GM19035 (cell line): ENCODE results near the gene HBA1.
"Not testable (repeated sequence)": the region's sequence is repeated elsewhere in the genome, so short reads cannot be mapped to it uniquely, and the experiment has no call there.

ENCODE experiments used
- ATAC-seq: cut with Tn5 transposase; IDR thresholded peaks from one replicate; pipeline ENCODE4 v1.9.1; 2021; ENCODE audit not compliant: unreplicated experiment

HBA1 gene

DNA sequence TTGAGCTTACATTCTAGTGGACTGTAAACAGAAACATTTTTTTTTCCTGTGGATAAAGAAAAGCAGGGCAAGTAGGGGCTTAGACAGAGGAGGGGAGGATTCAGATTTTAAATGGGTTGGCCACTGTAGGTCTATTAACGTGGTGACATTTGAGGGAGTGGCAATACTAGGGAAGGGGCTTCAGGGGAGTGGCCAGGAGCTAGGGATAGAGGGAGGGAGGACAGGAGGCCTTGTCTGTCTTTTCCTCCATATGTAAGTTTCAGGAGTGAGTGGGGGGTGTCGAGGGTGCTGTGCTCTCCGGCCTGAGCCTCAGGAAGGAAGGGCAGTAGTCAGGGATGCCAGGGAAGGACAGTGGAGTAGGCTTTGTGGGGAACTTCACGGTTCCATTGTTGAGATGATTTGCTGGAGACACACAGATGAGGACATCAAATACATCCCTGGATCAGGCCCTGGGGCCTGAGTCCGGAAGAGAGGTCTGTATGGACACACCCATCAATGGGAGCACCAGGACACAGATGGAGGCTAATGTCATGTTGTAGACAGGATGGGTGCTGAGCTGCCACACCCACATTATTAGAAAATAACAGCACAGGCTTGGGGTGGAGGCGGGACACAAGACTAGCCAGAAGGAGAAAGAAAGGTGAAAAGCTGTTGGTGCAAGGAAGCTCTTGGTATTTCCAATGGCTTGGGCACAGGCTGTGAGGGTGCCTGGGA lies 17.2 kb upstream of the HBA1 start:
- no peak for ATAC-seq

DNA sequence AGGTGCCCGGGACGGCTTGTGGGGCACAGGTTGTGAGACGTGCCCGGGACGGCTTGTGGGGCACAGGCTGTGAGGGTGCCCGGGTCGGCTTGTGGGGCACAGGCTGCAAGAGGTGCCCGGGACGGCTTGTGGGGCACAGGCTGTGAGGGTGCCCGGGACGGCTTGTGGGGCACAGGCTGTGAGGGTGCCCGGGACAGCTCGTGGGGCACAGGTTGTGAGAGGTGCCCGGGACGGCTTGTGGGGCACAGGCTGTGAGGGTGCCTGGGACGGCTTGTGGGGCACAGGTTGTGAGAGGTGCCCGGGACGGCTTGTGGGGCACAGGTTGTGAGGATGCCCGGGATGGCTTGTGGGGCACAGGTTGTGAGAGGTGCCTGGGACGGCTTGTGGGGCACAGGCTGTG lies 16.2 kb upstream of the HBA1 start:
- not testable (repeated sequence) for ATAC-seq

DNA sequence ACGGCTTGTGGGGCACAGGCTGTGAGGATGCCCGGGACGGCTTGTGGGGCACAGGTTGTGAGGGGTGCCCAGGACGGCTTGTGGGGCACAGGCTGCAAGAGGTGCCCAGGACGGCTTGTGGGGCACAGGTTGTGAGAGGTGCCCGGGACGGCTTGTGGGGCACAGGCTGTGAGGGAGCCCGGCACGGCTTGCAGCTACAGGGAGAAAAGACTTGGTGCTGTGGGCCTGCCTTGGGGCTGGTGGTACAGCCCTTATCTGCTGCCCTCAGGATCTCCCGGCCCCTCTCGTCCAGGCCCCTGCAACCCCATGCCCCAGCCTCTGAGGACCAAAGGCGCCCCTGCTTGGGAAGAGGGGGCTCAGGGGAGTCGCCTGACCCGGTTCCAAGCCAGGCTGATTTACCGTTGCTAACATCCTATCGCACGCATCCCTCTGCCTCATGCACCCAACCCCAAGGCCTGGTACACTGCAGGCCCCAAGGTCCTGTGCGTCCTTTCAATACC lies 15.7 kb upstream of the HBA1 start:
- ATAC-seq, result no peak

DNA sequence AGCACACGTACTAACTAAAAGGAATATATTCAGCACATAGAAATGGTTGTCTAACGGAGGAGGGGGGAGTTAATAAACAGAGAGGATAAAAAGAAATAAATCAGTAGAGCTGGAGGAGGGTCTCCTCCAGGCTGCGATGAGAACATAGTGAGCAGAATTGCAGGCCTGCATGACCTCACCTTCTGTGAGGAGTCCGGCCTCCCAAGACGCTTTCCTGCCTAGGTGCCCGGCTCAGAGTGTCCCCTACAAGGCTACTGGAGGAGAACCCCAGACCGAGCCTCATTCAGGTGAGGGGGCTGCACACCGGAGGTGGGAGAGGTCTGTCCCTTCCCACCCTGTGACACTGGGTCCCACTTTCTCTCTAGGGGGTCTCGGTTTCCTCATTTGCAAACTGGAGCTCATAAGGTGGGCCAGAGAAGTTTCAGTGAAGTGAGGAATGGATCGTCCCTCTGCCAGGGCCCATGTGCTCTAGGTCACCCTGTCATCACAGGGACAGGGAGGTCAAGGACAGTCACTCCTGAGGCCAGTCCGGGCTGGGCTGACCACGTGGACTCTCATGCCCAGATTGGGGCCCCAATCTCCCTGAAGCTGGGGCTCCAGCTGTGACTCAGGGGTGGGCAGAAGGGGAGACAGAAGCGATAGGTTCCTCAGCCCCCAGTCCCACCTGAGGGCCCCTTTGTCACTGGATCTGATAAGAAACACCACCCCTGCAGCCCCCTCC lies 14.0 kb upstream of the HBA1 start:
- ATAC-seq, result no peak

DNA sequence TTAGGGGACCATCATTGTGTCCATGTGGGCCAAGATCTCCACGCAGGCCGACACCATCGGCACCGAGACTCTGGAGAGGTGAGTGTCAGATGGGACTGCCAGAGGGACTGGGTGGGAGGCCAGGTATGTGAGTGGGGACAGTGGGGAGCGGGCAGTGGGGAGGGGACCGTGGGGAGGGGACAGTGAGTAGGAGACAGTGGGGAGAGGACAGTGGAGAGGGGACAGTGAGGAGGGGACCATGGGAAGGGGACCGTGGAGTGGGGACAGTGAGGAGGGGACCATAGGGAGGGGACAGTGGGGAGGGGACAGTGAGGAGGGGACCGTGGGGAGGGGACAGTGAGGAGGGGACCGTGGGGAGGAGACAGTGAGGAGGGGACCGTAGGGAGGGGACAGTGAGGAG lies 13.3 kb upstream of the HBA1 start:
- not testable (repeated sequence) for ATAC-seq

DNA sequence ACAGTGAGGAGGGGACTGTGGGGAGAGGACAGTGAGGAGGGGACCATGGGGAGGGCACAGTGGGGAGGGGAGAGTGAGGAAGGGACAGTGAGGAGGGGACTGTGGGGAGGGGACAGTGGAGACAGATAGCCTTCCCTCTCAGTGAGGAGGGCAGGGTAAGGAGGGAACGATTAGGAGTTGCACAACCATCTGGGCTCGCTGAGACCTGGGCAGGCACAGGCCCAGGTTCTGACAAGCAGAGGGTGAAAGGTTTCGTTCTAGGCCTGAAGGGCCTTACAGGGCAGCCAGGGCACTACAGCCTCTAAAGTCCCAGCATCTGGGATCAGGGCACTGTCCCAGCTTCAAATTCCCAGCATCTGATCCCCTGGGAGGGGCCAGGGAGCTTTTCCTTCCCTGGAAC lies 12.8 kb upstream of the HBA1 start:
- not testable (repeated sequence) for ATAC-seq

DNA sequence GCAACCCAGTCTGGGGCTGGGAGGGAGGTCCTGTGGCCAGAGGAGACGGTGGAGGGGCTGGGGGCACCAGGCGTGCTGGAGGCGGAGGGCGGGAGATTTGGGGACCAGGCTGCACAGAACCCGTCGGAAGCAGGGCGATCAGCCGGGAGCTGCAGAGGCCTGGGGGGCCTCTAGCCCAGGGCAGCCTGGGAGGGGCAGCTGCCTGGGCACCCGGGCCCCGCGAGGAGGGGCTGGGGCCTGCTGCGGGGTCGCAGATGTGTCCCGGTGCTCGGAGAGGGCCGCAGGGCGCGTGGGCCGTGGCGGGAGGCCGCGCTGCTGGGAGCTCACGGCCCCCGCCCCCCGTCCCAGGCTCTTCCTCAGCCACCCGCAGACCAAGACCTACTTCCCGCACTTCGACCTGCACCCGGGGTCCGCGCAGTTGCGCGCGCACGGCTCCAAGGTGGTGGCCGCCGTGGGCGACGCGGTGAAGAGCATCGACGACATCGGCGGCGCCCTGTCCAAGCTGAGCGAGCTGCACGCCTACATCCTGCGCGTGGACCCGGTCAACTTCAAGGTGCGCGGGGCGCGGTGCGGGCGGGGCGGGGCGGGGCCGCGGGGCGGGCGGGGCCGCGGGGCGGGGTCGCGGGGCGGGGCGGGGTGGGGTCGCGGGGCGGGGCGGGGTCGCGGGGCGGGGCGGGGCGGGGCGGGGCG lies 12.2 kb upstream of the HBA1 start:
- ATAC-seq, result not testable (repeated sequence)

DNA sequence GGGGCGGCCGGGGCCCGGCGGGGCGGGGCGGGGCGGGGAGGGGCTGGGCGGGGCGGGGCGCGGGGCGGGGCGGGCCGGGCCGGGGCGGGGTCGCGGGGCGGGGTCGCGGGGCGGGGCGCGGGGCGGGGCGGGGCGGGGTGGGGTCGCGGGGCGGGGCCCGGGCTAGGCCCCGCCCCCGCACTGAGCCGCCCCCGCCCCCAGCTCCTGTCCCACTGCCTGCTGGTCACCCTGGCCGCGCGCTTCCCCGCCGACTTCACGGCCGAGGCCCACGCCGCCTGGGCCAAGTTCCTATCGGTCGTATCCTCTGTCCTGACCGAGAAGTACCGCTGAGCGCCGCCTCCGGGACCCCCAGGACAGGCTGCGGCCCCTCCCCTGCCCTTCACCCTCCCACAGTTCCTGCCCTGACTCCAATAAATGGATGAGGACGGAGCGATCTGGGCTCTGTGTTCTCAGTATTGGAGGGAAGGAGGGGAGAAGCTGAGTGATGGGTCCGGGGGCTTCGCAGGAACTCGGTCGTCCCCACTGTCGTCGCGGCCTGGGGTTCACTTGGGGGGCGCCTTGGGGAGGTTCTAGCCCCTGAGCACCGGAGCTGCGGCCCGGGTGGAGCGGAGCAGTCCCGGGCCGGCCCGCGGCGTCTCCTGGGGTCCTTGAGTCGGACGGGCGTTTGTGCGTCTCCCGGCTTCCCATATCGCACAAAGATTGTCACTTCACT lies 11.5 kb upstream of the HBA1 start:
- no peak for ATAC-seq

DNA sequence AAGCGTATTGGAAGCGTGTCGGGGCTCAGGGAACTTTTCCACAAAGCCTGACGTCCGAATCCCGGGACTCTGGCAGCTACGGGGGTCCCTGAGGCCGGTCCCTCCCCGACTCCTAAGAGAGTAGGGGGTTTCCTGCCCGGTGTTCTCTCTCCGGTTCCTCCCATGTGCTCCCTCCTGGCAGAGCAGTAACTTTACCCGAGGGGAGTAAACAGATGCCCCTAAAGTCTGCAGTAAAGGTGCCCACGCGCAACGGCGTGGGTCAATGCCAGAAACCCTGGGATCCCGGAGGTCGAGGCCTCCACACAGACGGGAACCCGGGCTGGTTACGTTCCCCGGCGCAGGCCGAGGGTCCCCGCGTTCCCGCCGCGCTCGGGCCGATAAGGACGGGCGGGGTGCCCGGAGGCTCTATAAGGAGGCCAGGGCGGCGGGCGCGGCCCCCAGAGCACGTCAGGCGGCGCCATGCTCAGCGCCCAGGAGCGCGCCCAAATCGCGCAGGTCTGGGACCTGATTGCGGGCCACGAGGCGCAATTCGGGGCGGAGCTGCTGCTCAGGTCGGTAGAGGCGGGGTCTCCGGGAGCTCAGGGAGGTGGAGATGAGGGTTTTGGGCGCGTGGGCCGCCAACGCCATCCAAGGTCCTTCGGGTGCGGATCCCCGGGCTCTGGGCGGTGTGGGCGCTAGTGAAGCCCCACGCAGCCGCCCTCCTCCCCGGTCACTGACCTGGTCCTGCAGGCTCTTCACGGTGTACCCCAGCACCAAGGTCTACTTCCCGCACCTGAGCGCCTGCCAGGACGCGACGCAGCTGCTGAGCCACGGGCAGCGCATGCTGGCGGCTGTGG lies 10.7 kb upstream of the HBA1 start, which contains the start of gene HBM:
Gene HBM, plus strand, starts transcription at position 440 of the 836 bp plus-strand sequence. Its CDS starts 20 bp downstream, at position 460.
- no peak for ATAC-seq

DNA sequence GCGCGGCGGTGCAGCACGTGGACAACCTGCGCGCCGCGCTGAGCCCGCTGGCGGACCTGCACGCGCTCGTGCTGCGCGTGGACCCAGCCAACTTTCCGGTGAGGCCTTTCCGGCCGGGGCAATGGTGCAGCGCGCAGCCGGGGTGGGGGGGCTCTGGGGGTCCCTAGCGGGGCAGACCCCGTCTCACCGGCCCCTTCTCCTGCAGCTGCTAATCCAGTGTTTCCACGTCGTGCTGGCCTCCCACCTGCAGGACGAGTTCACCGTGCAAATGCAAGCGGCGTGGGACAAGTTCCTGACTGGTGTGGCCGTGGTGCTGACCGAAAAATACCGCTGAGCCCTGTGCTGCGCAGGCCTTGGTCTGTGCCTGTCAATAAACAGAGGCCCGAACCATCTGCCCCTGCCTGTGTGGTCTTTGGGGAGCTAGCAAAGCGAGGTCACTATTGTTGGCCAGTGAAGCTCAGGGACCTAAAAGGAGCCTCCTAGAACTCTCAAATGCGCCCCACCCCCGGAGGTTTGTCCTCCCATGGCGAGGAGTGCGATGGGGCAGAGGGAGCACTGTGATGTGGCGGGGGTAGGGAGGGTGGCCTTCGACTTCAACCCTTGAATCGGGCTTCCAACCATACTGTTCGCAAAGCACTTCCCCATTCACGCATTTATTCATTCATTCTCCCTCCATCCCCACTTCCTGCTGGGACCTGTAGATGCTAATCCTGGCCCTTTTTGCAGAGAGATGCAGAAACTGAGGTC lies 9.9 kb upstream of the HBA1 start:
- ATAC-seq, result no peak

DNA sequence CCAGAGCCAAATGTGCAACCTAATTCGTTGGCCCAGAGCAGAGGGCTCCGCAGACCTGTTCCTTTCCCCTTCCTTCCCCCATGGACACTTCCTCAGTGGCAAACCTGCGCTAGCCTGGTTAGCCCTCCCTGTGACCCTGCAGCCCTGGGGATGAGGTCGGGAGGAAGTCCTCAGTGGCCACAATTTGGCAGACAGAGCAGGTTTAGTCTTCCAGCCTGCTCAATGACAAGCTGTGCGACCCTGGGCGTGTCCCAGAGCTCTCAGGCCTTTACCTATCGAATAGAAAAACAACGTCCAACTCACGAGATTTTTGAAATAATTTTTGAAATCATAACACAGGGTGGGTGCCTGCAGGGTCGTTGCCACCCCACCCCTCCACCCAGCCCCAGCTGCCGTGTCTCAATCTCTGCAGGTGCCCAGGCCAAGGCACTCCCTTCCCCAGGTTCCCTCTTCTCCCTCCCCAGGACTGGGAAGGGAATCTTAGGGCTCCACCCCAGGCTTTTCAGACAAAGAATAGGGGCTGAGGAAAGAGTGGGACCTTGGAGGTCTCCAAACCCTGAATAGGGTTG lies 9.3 kb upstream of the HBA1 start:
- ATAC-seq, result no peak

DNA sequence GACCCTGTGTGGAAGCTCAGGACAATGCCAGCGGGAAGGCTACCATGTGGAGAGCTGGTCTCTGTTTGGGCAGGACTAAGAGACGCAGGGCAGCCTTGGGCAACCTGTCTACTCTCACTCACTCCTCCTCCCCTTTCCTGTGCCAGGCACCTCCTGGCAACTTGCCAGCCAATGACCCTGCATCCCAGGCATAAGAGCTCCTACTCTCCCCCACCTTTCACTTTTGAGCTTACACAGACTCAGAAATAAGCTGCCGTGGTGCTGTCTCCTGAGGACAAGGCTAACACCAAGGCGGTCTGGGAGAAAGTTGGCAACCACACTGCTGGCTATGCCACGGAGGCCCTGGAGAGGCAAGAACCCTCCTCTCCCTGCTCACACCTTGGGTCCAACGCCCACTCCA lies 8.1 kb upstream of the HBA1 start:
- ATAC-seq, result no peak

DNA sequence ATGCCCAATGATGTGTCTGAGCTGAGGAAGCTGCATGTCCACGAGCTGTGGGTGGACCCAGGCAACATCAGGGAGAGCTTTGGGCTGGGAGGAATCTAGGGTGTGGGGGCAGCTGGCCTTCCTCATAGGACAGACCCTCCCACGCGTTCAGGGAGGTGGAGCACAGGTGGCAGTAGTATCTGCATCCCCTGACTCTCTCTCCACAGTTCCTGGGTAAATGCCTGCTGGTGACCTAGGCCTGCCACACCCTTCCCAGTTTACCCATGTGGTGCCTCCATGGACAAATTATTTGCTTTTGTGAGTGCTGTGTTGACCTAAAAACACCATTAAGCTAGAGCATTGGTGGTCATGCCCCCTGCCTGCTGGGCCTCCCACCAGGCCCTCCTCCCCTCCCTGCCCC lies 7.5 kb upstream of the HBA1 start:
- no peak for ATAC-seq

DNA sequence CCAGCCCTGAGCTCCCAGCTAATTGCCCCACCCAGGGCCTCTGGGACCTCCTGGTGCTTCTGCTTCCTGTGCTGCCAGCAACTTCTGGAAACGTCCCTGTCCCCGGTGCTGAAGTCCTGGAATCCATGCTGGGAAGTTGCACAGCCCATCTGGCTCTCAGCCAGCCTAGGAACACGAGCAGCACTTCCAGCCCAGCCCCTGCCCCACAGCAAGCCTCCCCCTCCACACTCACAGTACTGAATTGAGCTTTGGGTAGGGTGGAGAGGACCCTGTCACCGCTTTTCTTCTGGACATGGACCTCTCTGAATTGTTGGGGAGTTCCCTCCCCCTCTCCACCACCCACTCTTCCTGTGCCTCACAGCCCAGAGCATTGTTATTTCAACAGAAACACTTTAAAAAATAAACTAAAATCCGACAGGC lies 6.4 kb upstream of the HBA1 start:
- not testable (repeated sequence) for ATAC-seq

DNA sequence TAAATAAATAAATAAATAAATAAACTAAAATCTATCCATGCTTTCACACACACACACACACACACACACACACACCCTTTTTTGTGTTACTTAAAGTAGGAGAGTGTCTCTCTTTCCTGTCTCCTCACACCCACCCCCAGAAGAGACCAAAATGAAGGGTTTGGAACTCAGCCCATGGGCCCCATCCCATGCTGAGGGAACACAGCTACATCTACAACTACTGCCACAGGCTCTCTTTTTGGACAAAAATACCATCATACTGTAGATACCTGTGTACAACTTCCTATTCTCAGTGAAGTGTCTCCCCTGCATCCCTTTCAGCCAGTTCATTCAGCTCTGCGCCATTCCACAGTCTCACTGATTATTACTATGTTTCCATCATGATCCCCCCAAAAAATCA lies 5.7 kb upstream of the HBA1 start:
- no peak for ATAC-seq

DNA sequence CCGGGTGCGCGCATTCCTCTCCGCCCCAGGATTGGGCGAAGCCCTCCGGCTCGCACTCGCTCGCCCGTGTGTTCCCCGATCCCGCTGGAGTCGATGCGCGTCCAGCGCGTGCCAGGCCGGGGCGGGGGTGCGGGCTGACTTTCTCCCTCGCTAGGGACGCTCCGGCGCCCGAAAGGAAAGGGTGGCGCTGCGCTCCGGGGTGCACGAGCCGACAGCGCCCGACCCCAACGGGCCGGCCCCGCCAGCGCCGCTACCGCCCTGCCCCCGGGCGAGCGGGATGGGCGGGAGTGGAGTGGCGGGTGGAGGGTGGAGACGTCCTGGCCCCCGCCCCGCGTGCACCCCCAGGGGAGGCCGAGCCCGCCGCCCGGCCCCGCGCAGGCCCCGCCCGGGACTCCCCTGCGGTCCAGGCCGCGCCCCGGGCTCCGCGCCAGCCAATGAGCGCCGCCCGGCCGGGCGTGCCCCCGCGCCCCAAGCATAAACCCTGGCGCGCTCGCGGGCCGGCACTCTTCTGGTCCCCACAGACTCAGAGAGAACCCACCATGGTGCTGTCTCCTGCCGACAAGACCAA lies 4.0 kb upstream of the HBA1 start, which contains the start of gene HBA2:
Gene HBA2, plus strand, starts transcription at position 503 of the 568 bp plus-strand sequence. Its CDS starts 37 bp downstream, at position 540.
- not testable (repeated sequence) for ATAC-seq

DNA sequence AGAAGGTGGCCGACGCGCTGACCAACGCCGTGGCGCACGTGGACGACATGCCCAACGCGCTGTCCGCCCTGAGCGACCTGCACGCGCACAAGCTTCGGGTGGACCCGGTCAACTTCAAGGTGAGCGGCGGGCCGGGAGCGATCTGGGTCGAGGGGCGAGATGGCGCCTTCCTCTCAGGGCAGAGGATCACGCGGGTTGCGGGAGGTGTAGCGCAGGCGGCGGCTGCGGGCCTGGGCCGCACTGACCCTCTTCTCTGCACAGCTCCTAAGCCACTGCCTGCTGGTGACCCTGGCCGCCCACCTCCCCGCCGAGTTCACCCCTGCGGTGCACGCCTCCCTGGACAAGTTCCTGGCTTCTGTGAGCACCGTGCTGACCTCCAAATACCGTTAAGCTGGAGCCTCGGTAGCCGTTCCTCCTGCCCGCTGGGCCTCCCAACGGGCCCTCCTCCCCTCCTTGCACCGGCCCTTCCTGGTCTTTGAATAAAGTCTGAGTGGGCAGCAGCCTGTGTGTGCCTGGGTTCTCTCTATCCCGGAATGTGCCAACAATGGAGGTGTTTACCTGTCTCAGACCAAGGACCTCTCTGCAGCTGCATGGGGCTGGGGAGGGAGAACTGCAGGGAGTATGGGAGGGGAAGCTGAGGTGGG lies 3.1 kb upstream of the HBA1 start:
- not testable (repeated sequence) for ATAC-seq
